HG03565 (cell line): ENCODE results near the gene RNF13.
"Not testable (repeated sequence)": the region's sequence is repeated elsewhere in the genome, so short reads cannot be mapped to it uniquely, and the experiment has no call there.

Experiments used
- ATAC-seq: cut with Tn5 transposase; IDR thresholded peaks from one replicate; pipeline ENCODE4 v1.9.1; 2021; ENCODE audit warnings: mild to moderate bottlenecking, moderate library complexity; ENCODE audit not compliant: unreplicated experiment

Gene RNF13

DNA sequence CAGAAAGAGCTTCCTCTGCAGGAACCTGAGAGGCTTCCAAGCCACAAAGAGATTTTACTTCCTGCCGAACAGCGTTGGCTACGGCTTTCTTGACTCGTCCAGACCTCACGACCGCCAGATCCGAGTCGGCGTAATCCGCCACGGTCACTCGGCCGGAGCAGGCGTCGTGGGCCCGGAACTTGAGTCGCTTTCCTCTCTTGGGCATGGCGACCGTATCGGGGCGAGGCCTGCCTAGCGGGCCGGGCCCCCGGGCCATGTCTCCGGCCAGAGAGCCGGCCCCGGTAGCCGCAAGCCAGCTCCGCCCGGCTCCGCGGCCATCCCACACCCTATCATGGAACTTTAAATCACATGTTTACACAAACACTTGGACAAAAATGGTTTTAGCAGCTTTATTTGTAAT, 170.0 kb downstream of the RNF13 start:
- ATAC-seq = not testable (repeated sequence)

DNA sequence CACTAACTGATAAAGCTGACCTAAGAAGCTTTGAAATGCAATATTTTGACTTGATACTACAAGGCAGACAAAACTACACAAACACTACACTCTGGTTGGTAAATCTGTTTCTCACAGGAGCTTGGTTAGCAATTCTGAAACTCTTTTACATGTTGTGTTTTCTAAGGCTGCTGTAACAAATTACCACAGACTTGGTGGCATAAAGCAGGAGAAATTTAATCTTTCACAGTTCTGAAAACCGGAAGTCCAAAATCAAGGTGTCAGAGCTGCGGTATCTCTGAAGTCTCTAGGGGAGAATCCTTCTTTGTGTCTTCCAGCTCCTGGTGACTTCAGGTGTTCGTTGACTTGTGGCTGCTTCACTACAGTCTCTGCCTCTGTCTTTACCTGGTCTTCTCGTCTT, 170.6 kb downstream of the RNF13 start:
- ATAC-seq = no peak

DNA sequence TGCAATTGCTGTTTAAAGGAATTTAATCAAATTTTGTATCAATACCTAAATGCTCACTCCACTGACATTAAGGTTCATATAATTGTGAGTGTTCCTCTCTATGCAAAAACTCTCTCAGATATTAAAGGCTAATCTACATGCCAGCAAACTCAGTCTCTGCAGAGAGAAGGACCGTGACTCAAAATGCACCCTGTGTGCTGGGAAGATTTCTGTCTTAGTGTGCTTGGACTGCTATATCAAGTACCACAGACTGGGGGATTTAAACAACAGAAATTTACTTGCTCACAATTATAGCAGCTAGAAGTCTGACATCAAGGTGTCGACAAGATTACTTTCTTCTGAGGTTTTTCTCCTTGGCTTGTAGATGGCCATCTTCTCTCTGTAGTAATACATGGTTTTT, 176.3 kb downstream of the RNF13 start:
- no peak for ATAC-seq

DNA sequence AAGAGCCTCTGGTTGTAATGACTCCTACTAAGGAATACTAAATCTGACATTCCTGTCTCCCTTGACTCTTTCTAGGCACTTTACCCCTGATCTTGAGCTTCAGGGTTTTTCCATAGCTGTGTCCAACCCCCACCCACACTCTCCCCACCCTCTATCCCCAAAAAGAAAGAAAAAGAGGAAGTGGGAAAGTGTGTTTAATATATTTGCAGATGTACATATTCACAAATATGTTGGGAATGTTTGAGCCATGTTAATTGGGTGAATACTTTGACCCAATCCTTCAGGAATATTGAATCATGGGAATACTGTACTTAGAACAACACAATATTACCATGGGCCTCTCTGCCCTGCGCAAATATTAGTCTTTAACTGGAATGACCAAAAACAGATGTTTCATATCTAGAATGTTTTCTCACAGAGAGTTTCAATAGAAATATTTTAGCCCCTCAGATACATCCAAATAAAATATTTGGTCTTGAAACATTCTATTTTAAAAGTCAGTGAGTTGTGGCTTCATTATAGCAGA, 177.5 kb downstream of the RNF13 start:
- no peak for ATAC-seq

DNA sequence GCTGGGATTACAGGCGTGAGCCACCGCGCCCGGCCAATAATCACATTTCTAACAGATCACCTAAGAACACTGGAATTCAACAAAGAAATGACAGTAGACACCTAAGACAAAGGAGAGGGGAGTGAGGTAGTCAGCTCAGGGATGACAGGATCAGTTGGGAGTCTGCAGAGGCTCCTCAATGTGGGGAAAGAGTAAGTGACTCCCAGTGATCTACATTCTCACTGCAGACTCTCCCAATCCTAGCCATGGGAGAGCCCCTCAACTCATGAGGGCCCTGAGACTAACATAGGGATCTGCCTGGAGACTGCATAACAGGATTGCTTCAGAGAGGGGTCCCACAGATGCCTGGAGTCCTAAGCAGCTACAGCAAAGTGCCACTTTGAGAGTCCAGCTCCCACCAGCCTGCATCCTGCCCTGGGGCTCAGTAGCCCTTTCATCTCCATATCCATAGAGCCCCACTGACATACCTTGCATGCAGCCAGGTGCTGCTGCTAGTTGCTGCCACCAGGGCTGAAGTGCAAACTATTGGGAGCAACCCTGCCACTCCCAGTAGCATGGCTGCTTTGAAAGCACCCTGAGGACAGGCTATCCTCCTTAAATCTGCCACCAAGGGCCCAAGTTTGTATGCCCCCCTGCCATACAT, 179.5 kb downstream of the RNF13 start:
- no peak for ATAC-seq

DNA sequence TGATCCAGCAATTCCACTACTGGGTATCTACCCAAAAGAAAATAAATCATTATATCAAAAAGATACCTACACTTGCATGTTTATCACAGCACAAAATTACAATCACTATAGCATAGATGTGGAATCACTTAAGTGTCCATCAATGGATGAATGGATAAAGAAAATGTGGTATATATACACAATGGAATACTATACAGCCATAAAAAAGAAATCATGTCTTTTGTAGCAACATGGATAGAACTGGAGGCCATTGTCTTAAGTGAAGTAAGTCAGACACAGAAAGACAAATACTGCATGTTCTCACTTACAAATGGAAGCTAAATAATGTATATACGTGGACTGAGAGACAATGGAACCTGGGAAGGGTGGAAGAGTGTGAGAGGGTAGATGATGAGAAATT, 185.9 kb downstream of the RNF13 start:
- no peak for ATAC-seq

DNA sequence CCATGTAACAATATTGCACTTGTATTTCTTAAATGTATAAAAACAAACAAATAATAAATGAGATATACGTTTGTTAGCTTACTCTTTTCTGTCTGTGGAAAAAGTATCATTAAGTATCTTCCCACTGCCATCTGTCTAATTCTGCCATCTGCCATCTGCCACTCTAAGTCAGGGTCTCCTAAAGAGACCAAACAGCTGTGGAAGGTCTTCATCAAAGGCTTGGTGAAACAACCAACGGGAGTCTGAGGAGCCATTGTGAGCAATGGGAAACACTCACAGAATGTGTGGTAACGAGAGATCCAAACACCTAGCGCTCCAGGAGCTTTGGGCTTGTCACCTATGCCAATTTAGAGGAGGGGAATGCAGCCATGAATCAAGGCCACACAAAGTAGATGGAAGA, 186.4 kb downstream of the RNF13 start:
- ATAC-seq = no peak

DNA sequence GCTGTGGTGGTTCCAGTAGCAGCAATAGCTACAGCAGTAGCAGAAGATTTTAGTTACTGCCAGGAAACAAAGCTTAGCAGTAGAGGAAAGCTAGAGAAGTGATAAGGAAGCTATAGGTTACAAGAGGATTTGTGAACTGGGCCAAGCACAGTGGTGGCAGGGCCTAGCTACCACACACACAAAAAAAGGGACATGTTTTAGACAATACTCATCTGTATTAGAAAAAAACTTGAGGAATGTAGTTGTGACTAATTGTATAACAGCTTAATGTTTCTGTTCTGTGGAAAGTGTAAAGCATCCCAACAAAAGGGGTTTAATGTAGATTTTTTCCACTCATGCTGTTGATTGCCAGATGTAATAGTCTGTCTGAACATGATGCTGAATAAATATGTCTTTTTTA, 187.6 kb downstream of the RNF13 start:
- ATAC-seq = no peak

DNA sequence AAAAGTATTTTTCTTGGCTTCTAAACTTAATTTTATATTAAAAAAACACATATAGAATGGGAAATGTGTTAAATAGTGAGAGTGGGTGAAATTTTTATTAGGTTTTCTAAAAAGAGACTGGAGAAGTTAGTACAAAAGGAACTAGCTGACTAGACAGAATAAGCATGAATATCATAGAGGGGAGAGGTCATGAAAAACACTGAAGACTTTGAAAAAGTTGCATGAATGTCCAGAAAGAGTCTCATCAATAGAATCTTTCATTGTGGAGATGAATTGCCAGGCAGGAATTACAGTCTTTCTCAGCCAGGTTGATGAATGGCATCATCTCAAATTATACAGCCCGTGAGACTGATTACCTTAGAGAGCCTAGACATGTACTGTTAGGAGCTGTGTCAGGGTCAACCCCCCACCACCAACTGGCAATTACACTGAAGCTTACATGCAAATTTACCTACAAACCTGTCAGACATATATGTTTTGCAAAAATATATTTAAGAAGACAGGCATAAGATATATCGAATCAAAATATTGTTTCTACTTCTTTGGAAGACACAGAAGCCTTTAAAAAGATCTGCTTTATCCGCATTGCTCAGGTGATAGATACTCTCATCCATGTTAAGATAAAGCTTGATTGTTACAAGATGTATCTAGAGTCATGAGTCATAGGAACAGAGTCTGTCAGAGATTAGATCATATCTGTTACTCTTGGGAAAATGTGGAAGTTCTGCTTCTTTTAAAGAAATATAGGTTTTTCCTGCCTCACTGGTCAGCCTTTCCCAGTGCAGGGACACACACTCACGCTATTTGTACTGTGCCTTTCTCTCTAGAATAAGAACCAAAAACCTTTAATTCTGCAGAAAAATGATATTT, 192.5 kb downstream of the RNF13 start:
- ATAC-seq = no peak

DNA sequence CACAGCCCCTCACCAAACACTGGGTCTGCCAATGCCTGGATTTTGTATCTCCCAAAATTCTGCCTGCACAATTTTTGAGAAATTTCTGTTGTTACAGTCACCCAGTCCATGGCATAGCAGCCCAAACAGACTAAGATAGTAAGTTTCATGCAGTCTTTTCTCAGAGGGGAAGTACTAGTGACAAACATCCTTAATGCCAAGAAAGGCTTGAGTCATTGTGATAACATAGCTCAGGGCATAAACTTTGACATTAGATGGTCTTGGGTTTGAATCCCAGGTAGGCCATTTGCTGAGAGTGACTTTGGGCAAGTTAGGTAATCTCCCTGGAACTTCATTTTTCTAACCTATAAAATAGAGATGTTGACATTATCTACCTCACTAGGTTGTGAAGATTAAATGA, 193.8 kb downstream of the RNF13 start:
- ATAC-seq = no peak
